NCI-H2107 (cell line): Measurements from ENCODE around the gene HOXD4.
A peak's percentile ranks its signal among the peaks of the same experiment; 100 is the strongest.

Experiments used
- DNase-seq: peaks from one replicate; lab custom pipeline; 2025; lab: John Stamatoyannopoulos, UW

Gene HOXD4

GRCh38 chr2:176139661-176140512 is 11.5 kb upstream of the HOXD4 start:
- DNase-seq: no peak

DNA sequence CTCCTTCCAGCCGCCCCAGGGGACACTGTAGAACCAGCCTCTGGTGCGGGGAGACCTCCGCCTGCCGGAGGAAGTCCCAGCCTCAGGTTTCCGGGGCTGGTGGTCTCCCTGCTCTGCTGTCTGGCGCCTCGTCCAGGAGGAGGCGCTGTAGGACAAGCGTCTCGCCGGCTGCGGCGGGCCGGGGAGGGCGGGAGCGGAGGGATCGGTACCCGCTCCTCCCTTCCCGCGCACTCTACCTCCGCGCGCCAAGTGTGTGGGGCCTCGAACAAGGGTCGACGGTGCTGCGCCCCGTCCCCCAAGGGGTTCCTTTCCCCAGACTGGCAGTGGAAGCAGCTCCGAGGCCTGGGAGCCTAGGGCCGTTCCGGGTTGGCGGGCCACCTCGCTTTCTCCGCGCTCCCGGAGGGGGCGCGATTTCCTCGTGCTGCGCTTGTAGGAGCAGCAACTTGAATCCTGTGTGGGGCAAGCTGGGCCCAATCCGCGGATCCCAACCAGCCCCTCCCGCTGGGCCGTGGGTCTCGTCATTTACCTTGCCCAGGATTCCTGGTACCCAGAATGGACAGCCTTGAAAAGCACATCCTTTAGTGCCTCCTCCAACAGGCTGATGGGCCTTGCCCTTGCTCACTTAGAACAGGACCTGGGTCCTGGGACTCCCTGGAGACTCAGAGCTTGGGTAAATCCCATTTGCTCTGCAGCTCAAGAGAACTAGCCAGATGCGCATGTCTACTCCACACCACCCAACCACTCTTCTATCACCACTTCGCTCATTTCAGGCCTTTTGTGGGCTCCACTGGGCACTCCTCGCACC is 10.6 kb upstream of the HOXD4 start:
- DNase-seq: peak; percentile 72

DNA sequence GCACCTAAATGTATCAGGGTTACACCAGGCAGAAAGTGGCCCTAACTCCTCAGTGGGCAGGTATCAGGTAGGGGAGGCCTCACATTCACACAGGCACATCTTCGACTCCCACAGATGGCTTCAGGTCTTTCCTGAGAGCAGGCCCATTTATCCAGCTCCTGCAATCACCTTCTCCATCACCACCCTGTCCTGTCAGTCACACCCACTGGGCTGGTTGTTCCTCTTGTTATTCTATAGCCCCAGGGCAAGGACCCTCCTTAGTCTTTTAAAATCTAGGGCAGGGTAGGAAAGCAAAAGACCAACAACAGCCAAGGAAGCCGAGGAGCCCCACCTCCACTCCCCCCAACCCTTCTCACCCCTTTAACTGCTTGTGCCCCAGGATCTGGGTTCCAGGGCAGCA is 9.1 kb upstream of the HOXD4 start:
- DNase-seq: no peak

- DNase-seq: no peak
These were observed 6.0 kb upstream of the HOXD4 start for GRCh38 chr2:176145085-176145969.

- DNase-seq: no peak
These were observed 5.2 kb upstream of the HOXD4 start for GRCh38 chr2:176146101-176146500.

GRCh38 chr2:176146645-176147044 is 4.7 kb upstream of the HOXD4 start:
- DNase-seq: no peak

DNA sequence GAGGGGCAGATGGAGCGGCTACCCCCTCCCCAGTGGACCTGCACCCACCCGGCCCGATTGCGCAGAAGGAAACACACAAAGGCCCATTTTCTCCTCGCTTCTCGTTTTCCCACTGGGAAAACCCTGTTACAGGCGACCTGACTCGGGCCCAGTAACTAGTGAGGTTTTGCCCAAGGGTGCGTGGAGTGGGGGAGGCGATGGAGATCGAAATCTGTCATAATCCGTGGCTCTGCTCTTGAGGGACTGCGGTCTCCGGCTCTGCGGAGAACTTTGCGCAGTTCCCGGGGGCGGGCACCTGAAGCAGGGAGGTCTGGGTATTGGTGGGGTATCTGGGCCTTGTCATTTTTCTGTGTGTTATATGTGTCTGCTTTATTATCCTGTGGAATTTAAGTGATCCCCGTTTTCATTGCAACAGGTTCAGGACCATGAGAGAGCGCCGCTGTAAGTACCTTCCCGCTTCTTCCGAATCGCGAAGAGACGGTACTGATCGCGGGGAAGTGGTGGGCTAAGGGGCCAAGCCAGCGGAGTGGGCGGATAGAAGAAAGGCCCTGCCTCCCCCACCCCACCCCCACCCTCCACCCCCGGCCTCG is 4.0 kb upstream of the HOXD4 start:
- no peak for DNase-seq

GRCh38 chr2:176147800-176148496 is 3.4 kb upstream of the HOXD4 start:
- no peak for DNase-seq

DNA sequence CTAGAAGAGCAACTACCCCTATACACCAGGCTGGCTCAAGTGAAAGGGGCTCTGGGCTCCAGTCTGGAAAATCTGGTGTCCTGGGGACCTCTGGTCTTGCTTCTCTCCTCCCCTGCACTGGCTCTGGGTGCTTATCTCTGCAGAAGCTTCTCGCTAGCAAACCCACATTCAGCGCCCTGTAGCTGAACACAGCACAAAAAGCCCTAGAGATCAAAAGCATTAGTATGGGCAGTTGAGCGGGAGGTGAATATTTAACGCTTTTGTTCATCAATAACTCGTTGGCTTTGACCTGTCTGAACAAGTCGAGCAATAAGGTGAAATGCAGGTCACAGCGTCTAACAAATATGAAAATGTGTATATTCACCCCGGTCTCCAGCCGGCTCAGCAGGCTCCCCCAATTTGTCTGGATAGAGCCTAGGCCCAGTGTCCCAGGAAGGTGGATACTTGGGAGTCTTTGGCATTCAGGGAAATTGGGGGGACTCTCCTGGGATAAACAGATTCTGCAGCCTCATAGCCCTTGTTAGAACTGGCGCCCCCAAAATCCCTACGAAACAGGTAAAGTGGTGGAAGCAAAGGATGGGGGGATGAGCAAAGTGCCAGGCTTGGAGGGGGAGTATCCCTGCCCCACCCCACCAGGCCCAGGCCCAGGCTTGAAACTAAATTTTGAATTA is 2.5 kb upstream of the HOXD4 start:
- no peak for DNase-seq

- no peak for DNase-seq
These were observed 1.8 kb upstream of the HOXD4 start for GRCh38 chr2:176149481-176149938.

DNA sequence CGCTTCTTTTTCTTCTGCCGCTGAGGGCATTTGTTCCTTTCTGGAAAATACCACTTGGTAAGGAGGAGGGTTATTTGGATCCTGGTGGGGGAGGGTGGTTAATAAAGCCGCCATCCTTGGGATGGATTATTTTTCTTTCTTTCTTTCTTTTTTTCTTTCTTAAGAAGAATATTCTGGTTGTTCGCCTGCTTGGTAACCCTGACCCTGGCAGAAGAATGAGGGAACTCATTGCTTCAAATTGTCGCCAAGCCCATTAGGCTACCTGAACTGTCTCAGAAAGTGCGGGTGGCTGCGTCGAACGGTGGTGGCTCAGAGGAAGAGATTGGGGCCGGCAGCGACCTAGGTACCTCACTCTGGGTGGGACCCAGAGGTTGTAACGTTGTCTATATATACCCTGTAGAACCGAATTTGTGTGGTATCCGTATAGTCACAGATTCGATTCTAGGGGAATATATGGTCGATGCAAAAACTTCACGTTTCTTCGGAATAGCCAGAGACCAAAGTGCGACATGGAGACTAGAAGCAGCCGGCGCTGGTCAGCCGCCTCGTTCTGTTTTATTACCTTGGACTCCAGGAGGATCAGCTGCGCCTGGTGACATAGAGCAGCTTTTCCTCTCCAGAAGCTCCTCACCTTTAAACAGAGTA is 1.3 kb upstream of the HOXD4 start:
- DNase-seq: no peak

- DNase-seq: no peak
These were observed 537 bp upstream of the HOXD4 start for GRCh38 chr2:176150584-176151441.

- no peak for DNase-seq
These were observed 1.2 kb downstream of the HOXD4 start for GRCh38 chr2:176152350-176153181.

- DNase-seq: no peak
These were observed 3.4 kb downstream of the HOXD4 start for GRCh38 chr2:176154576-176155252.

GRCh38 chr2:176155356-176156044 is 4.2 kb downstream of the HOXD4 start:
- no peak for DNase-seq

DNA sequence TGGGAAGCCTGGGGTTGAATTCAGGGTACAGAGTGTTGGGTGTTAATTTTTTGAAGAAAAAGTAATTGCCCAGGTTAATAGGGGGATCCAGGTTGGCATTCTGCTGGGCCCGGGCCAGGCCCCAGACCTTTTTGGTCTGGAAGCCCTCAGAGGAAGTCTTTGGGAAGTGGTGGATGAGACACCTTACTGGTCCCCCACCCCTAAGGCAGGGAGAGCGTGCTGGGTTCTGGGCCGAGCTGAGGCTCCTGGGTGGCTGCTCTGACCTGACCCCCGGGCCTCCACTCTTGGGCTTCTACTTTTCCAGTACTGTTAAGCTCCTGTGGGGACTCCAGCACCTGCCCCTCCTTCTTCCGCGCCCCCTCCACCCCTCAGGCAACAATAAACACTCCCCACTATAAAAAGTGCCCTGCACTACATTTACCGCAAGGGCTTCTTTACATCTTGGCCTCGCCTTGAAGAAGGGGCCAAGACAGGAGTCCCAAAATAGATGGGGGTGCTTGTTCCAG is 5.0 kb downstream of the HOXD4 start:
- no peak for DNase-seq
